T-helper 1 cell treated with Interleukin-12 subunit alpha and Interleukin-12 subunit beta and Interleukin-4 antibody, amounts not matched to agents 30 ng/mL and 1 ng/mL, for 36 hours (primary cell): ENCODE results near the gene SYTL3. TPM values are rescaled to one million over a fixed set of nuclear protein-coding genes. Genes with fewer than 3 reads are reported as not detected.
"Not testable (repeated sequence)": the region's sequence is repeated elsewhere in the genome, so short reads cannot be mapped to it uniquely, and the experiment has no call there.

Experiments used
- intact Hi-C: fragments of 100-400 bp; cut with micrococcal nuclease; formaldehyde crosslinking; loops from one replicate; pipeline ENCODE4 v1.15.1; 2024
- total RNA-seq: library from RNA; stranded (reverse); gene quantifications from 2 replicates; pipeline ENCODE4 v1.2.3, GENCODE V29; 2022

SYTL3 gene
- 61.0 and 64.0 TPM in 2 replicates for total RNA-seq

GRCh38 chr6:158649289-158650143, at the start of gene SYTL3:
Gene SYTL3 (plus strand): TSS chr6:158650054. CDS start chr6:158663269, 13,215 bp downstream.
- intact Hi-C loops, result loop anchor here (1.0 to 10.0 kb wide), 10 partner anchors 393 to 1075 kb away; partner anchors contain the start of genes SNX9, SOD2, SYNJ2 and WTAP

- intact Hi-C loops, result no loop called here
Measured at GRCh38 chr6:158603261-158604047, 46.4 kb upstream of the SYTL3 start.

GRCh38 chr6:158604048-158604406, 45.8 kb upstream of the SYTL3 start:
- intact Hi-C loops, result no loop called here

- intact Hi-C loops, result loop anchor here (1.0 kb wide), 3 partner anchors 86 to 391 kb away; no protein-coding TSS in a partner anchor
Measured at GRCh38 chr6:158605266-158605878, 44.5 kb upstream of the SYTL3 start.

DNA sequence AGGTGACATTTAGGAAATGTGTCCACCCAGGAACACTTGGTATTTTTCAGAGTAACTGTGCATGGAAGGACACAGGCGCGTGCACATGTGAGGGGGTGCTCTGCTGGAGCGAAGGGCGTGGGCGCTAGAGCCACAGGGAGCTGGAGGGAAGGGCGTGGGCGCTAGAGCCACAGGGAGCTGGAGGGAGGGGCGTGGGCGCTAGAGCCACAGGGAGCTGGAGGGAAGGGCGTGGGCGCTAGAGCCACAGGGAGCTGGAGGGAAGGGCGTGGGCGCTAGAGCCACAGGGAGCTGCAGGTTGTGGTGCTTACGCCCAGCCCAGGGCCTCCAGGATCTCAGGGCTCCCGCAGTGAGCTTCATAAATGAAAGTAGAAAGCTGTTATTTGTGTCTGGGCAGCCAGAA, 43.8 kb upstream of the SYTL3 start:
- intact Hi-C loops, result not testable (repeated sequence)

DNA sequence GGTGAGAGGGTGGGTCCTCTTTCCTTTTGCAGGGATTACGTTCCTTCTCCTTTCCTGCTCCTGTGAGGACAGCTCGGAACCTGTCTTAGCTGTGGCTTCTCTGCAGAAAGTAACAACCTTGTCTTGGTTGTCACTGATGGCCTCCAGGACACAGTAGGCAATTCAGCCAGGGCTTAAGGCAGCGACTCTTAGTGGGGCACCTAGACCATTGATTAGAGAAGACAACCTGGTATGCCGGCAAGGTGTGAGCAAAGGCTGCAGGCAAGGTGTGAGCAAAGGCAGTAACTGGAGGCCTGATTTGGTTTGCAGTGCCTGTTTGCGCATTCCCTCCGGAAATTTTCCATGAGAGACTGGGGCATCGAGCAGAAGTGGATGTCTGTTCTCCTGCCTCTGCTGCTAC, 42.9 kb upstream of the SYTL3 start:
- intact Hi-C loops, result no loop called here

DNA sequence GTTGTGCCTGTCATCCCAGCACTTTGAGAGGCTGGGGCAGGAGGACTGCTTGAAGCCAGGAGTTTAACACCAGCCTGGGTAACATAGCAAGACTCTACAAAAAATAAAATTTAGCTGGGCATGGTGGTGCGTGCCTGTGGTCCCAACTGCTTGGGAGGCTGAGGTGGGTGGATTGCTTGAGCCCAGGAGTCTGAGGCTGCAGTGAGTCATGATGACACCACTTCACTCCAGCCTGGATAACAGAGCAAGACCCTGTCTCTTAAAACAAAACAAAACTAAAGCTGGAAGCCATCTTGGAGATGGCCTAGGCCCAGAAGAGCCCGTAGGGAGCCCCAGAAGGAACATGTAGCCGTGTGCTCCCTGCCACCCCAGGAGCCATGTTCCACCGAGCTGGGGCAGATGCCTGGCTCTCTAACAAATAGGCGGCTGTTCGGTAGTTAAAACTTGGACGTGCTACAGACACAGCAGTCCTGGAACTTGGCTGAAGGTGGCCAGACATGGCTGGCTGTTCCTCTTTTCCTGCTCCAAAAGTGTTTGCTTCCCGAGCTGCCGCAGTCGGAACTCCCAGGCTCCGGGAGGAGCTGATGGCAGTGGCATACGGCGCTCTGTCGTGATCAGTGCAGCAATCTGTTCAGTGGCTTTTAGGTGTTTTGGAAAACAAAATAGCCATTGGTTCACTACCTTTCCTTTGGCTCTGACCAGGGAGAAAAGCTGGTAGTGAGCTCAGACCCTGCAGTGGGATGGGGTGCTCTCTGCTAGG, 42.3 kb upstream of the SYTL3 start:
- intact Hi-C loops, result no loop called here

- intact Hi-C loops, result no loop called here
Measured at GRCh38 chr6:158608221-158608620, 41.6 kb upstream of the SYTL3 start.

DNA sequence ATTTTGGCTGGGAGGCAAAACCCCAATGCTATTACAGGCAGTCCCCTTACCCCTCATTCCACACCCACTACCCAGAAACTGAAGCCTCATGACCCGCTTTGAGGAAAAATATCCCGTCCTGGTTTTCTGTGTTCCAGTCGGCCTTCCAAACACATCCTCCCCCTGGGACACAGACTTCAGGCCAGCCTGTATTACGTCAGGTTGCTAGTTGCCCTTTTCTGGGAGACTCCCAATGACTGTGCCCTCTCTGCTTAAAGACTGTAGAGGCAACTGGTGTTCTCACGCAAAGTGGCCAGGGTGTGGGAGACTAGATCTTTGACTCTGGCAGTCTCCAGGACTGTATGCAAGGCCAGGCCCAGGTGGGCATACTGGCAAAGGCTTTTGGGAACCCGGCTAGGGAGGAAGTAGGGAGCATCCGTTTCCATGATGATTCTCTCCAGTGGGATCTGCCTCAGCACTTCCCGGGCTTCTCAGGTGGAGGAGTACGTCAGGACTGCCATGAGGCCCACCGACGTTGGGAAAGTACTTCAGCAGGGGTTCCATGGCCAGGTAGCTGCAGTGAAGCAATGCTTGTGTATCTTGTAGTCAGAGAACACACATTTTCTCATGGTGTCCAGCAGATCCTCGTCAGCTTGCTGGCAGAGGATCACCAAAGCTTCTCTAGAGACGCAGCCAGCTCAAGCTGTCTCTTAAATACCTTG, 40.2 kb upstream of the SYTL3 start:
- intact Hi-C loops, result no loop called here

DNA sequence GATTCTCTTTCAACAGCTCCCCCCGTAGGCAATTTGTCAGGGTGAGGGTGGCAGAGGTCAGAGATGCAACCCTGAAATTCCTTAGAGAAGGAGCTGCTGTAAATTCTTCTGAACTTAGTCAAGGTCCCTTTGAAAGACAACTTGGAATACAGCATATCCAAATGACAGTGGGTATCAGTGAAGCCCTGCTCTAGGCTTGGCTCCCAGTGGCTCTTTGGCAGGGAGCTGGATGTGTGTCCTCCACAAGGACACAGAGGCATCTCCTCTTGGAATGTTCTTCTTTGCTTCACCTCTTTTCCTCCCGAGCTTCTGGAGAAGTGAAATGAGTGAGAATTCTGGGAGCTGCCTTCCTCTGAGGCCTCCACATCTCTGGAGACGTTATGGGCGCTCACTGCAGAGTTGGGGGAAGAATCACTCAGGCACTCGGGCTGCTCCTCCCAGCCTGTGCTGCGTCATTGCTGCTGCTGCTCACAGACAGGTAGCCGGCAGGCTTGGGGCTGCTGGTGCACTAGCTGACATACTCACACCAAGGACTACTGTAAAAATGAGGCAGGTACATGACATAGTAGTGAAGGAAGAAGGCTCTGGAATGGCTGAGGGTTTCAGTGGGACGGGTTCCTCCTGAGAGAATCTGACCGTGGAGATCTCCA, 39.4 kb upstream of the SYTL3 start:
- intact Hi-C loops, result no loop called here

- intact Hi-C loops, result no loop called here
Measured at GRCh38 chr6:158611039-158611438, 38.8 kb upstream of the SYTL3 start.

DNA sequence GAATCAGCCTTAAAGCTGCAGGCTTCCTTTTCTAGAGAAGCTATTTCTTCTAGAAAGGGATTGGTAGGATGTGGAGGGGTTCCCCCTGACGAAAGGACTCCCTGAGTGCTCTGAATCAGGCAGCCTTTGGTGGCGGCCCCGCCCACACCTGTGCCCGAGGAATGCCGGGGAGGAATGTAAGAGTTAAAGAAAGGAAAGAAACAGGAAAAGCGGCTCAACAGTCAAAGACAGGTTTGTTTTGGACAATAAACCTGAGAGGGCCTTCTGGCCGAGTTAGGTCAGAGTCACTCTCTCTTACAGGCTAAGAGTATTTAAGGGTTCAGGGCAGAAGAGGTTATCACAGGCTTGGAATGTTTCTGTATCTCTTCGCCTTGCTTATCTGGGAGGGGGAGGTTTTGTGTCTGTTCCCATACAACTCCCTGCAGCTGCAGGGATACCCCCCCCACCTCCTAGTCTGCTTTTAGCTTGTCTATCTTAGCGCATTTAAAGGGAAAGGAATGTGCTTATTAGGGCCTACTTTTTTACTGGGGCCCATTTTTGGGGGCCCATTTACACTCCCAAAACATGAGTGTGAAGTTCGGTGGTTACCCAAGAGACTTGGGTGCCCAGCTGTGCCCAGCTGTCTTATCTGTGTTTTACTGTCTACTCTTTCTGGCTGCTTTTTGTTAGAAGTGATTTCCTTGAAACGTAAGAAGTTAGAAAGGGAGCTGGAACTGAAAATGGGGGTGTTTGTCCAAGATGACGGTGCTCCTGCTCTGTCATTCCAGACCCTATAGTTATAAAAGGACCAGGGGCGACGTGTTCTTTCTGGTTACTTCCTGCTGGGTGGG, 38.1 kb upstream of the SYTL3 start:
- intact Hi-C loops, result no loop called here

- intact Hi-C loops, result not testable (repeated sequence)
Measured at GRCh38 chr6:158614606-158615005, 35.2 kb upstream of the SYTL3 start.

DNA sequence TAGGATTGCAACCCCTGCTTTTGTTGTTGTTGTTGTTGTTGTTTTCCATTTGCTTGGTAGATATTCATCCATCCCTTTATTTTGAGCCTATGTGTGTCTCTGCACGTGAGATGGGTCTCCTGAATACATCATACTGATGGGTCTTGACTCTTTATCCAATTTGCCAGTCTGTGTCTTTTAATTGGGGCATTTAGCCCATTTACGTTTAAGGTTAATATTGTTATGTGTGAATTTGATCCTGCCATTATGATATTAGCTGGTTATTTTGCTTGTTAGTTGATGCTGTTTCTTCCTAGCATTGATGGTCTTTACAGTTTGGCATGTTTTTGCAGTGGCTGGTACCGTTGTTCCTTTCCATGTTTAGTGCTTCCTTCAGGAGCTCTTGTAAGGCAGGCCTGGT, 31.6 kb upstream of the SYTL3 start:
- intact Hi-C loops, result not testable (repeated sequence)

- intact Hi-C loops, result loop anchor here (1.0 kb wide), 1 partner anchor 20 kb away; no protein-coding TSS in a partner anchor
Measured at GRCh38 chr6:158619922-158620801, 29.7 kb upstream of the SYTL3 start.

DNA sequence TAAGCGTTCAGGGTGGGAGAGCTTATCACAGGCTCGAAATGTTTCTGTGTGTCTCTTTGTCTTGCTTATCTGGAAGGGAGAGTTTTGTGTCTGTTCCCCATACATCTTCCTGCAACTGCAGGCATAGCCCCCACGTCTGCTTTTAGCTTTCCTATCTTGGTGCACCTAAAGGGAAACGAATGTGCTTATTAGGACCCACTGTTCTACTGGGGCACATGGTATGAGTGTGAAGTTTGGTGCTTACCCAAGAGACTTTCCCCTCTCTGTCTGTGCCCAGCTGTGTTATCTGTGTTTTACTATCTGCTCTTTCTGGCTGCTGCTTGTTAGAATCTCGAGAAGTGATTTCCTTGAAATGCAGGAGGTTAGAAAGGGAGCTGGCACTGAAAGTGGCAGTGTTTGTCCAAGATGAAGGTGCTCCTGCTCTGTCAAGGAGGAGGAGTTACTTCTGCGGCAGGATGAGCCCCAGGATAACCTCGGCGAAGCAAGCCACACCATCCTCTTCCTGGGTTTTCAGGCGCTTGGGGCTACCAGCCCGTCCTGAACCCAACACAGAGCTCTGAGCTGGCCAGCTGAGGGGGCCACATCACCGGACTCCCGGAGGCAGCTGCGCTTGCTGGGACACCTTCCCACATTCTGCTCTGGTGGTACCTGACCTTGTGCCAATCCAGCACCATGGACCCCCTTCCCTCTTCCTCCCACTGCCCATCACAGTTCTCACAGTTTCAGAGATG, 28.7 kb upstream of the SYTL3 start:
- intact Hi-C loops, result no loop called here
